ENCODE results near the gene THEMIS. TPM values are rescaled to one million over a fixed set of nuclear protein-coding genes. Genes with fewer than 3 reads are reported as not detected.
"Not testable (repeated sequence)": the region's sequence is repeated elsewhere in the genome, so short reads cannot be mapped to it uniquely, and the experiment has no call there.

THEMIS gene
- polyA plus RNA-seq, 12 donors, result 0.04 to 0.63 (median 0.24) TPM; not detected in 7

- no peak for DNase-seq
Observed at GRCh38 chr6:127718694-127719093, 182.2 kb downstream of the THEMIS start.

- no peak for DNase-seq
Observed at GRCh38 chr6:127717384-127717783, 183.5 kb downstream of the THEMIS start.

- DNase-seq, result no peak
Observed at GRCh38 chr6:127716465-127716864, 184.4 kb downstream of the THEMIS start.

GRCh38 chr6:127710668-127711067, 190.2 kb downstream of the THEMIS start:
- DNase-seq, result no peak

GRCh38 chr6:127706216-127706615, 194.6 kb downstream of the THEMIS start:
- DNase-seq, result no peak

GRCh38 chr6:127695108-127695507, 205.8 kb downstream of the THEMIS start:
- DNase-seq, result no peak

- no peak for DNase-seq
Observed at GRCh38 chr6:127691146-127691545, 209.7 kb downstream of the THEMIS start.

- DNase-seq, result no peak
Observed at GRCh38 chr6:127690588-127690987, 210.3 kb downstream of the THEMIS start.

- no peak for DNase-seq
Observed at GRCh38 chr6:127690092-127690491, 210.8 kb downstream of the THEMIS start.

- DNase-seq, result not testable (repeated sequence)
Observed at GRCh38 chr6:127687490-127687889, 213.4 kb downstream of the THEMIS start.

GRCh38 chr6:127686084-127686483, 214.8 kb downstream of the THEMIS start:
- DNase-seq, result no peak

GRCh38 chr6:127684501-127684900, 216.4 kb downstream of the THEMIS start:
- DNase-seq, result no peak
